ENCODE data around the gene PRRG4.

The PRRG4 gene

GRCh38 chr11:32892355-32893092 lies 62.8 kb downstream of the PRRG4 start, which contains the start of gene QSER1:
QSER1 (plus strand) TSS chr11:32892811; CDS start chr11:32893126, 315 bp downstream.
- peaks cover 2% of the 10 kb centered on the region for H3K36me3 Mint-ChIP-seq (ENCODE audit: low read depth)
- peaks cover 4% of the 10 kb centered on the region for H3K27me3 Mint-ChIP-seq (ENCODE audit: low read depth)
- peak within 1 kb of the TSS; percentile 99 to 100 (median 100) for H3K27ac Mint-ChIP-seq
- TF ChIP-seq CTCF (IDR thresholded peaks at IDR 0.05; ENCODE audit: unreplicated experiment in 3 of 3), result no peak
- H3K4me1 Mint-ChIP-seq, result peaks cover 37% of the 10 kb centered on the region
- H3K9me3 Mint-ChIP-seq, result no peaks in the 10 kb centered on the region
- peak within 1 kb of the TSS; percentile 98 to 99 (median 99) for H3K4me3 Mint-ChIP-seq

- peaks cover 7% of the 10 kb centered on the region for H3K36me3 Mint-ChIP-seq (ENCODE audit: low read depth)
- peak overlapping the region in 2 of 3 experiments; percentile 98 to 99 for H3K27ac Mint-ChIP-seq
- H3K4me1 Mint-ChIP-seq, result peaks cover 42% of the 10 kb centered on the region
- TF ChIP-seq CTCF (IDR thresholded peaks at IDR 0.05; ENCODE audit: unreplicated experiment in 3 of 3), result no peak
- peak overlapping the region; percentile 98 for H3K4me3 Mint-ChIP-seq
- H3K9me3 Mint-ChIP-seq, result no peaks in the 10 kb centered on the region
- H3K27me3 Mint-ChIP-seq (ENCODE audit: low read depth), result peaks cover 4% of the 10 kb centered on the region
Observed at GRCh38 chr11:32893093-32893342, 63.3 kb downstream of the PRRG4 start.

GRCh38 chr11:32893343-32894148 lies 63.8 kb downstream of the PRRG4 start:
- peak overlapping the region; percentile 98 to 99 (median 99) for H3K27ac Mint-ChIP-seq
- TF ChIP-seq CTCF (IDR thresholded peaks at IDR 0.05; ENCODE audit: unreplicated experiment in 3 of 3), result peak; percentile 45 to 66 (median 50)
- peaks cover 8% of the 10 kb centered on the region for H3K36me3 Mint-ChIP-seq (ENCODE audit: low read depth)
- H3K4me1 Mint-ChIP-seq, result peaks cover 44% of the 10 kb centered on the region
- peak overlapping the region; percentile 98 for H3K4me3 Mint-ChIP-seq
- H3K27me3 Mint-ChIP-seq (ENCODE audit: low read depth), result peaks cover 4% of the 10 kb centered on the region
- H3K9me3 Mint-ChIP-seq, result no peaks in the 10 kb centered on the region

GRCh38 chr11:32894149-32894827 lies 64.6 kb downstream of the PRRG4 start:
- Mint-ChIP-seq H3K4me1 (peaks cover 44% of the 10 kb centered on the region), H3K27ac (peak overlapping the region; percentile 98 to 99 (median 99)), H3K27me3 (ENCODE audit: low read depth) (peaks cover 4% of the 10 kb centered on the region), H3K4me3 (peak overlapping the region; percentile 98), H3K9me3 (no peaks in the 10 kb centered on the region), H3K36me3 (ENCODE audit: low read depth) (peaks cover 15% of the 10 kb centered on the region)
- no peak for TF ChIP-seq CTCF (IDR thresholded peaks at IDR 0.05; ENCODE audit: unreplicated experiment in 3 of 3)

GRCh38 chr11:32894921-32895320 lies 65.2 kb downstream of the PRRG4 start:
- Mint-ChIP-seq H3K36me3 (ENCODE audit: low read depth) (peaks cover 21% of the 10 kb centered on the region), H3K9me3 (no peaks in the 10 kb centered on the region), H3K4me3 (peak overlapping the region; percentile 98), H3K4me1 (peaks cover 44% of the 10 kb centered on the region), H3K27ac (peak overlapping the region; percentile 87 to 99 (median 98)), H3K27me3 (ENCODE audit: low read depth) (no peaks in the 10 kb centered on the region)
- no peak for TF ChIP-seq CTCF (IDR thresholded peaks at IDR 0.05; ENCODE audit: unreplicated experiment in 3 of 3)
